ENCODE measurements around the gene KIAA0040.

Gene KIAA0040

GRCh38 chr1:175176246-175176645, 16.3 kb downstream of the KIAA0040 start:
- no peaks in the 10 kb centered on the region for H3K36me3 ChIP-seq (ENCODE audit: insufficient read depth)
- H3K79me2 ChIP-seq (ENCODE audit: insufficient read depth, low read depth): no peaks in the 10 kb centered on the region
- H3K4me1 ChIP-seq (ENCODE audit: low read depth, poor library complexity, severe bottlenecking): no peaks in the 10 kb centered on the region
- TF ChIP-seq CTCF (conservative IDR thresholded peaks at IDR 0.05; ENCODE audit: low read depth, low read length): no peak
- H3K27me3 ChIP-seq (ENCODE audit: insufficient read depth, low read depth): no peaks in the 10 kb centered on the region
- no peak overlapping the region for H3K4me2 ChIP-seq
- no peaks in the 10 kb centered on the region for H4K20me1 ChIP-seq (ENCODE audit: insufficient read depth)
- no peak overlapping the region for H3K4me3 ChIP-seq (IDR thresholded peaks at IDR 0.05; ENCODE audit: insufficient read depth, low read depth, low read length)
- H3K27ac ChIP-seq: no peak overlapping the region
- no peak overlapping the region for H3K9ac ChIP-seq
- H2AFZ ChIP-seq (ENCODE audit: low read depth): no peak overlapping the region

DNA sequence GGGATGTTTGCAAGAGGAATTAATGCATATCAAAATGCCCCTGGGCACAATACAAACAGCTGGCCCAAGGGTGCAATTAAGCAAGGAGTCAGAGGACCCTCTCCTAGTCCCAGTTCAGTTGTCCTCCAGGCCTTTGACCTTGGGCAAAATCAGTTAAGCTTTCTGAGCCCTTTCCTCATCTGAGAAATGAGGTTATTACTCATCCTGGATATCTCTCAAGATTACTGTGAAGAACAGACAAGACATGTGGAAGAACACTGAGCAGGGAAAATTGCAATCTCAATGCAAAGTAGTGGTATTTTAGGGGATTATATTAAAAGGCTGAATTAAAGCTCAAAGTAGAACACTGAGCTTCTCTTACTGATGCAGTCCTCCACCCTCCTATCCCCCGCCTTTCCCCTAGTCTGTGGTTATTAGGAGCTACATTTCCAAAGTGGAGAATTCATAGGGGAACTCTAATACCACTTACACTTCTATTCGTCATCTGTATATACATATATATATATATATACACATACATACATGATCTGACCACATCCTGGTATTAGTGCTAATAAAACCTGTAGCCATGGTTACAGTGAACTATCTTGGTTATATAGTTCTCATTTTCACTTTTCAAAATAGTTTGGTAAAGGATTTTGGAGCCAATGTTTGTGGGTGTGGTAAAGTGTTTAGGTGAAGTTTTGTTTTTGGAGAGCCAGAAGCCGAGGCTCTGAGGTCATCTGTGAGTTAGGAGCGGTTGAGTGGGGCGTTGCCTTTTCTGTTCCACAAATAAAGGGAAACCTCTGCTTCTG, 18.1 kb downstream of the KIAA0040 start:
- H3K27me3 ChIP-seq (ENCODE audit: insufficient read depth, low read depth): no peaks in the 10 kb centered on the region
- no peaks in the 10 kb centered on the region for H3K79me2 ChIP-seq (ENCODE audit: insufficient read depth, low read depth)
- H3K9ac ChIP-seq: no peak overlapping the region
- no peak for TF ChIP-seq CTCF (conservative IDR thresholded peaks at IDR 0.05; ENCODE audit: low read depth, low read length)
- no peaks in the 10 kb centered on the region for H4K20me1 ChIP-seq (ENCODE audit: insufficient read depth)
- H3K4me1 ChIP-seq (ENCODE audit: low read depth, poor library complexity, severe bottlenecking): no peaks in the 10 kb centered on the region
- H3K27ac ChIP-seq: no peak overlapping the region
- H3K4me3 ChIP-seq (IDR thresholded peaks at IDR 0.05; ENCODE audit: insufficient read depth, low read depth, low read length): no peak overlapping the region
- H2AFZ ChIP-seq (ENCODE audit: low read depth): no peak overlapping the region
- no peaks in the 10 kb centered on the region for H3K36me3 ChIP-seq (ENCODE audit: insufficient read depth)
- H3K4me2 ChIP-seq: no peak overlapping the region

- no peak overlapping the region for H3K4me2 ChIP-seq
- no peaks in the 10 kb centered on the region for H3K27me3 ChIP-seq (ENCODE audit: insufficient read depth, low read depth)
- no peak overlapping the region for H3K4me3 ChIP-seq (IDR thresholded peaks at IDR 0.05; ENCODE audit: insufficient read depth, low read depth, low read length)
- H2AFZ ChIP-seq (ENCODE audit: low read depth): no peak overlapping the region
- H3K79me2 ChIP-seq (ENCODE audit: insufficient read depth, low read depth): no peaks in the 10 kb centered on the region
- H3K4me1 ChIP-seq (ENCODE audit: low read depth, poor library complexity, severe bottlenecking): no peaks in the 10 kb centered on the region
- H3K36me3 ChIP-seq (ENCODE audit: insufficient read depth): no peaks in the 10 kb centered on the region
- TF ChIP-seq CTCF (conservative IDR thresholded peaks at IDR 0.05; ENCODE audit: low read depth, low read length): no peak
- H4K20me1 ChIP-seq (ENCODE audit: insufficient read depth): no peaks in the 10 kb centered on the region
- H3K9ac ChIP-seq: no peak overlapping the region
- no peak overlapping the region for H3K27ac ChIP-seq
These were observed 19.0 kb downstream of the KIAA0040 start for GRCh38 chr1:175173531-175173930.

DNA sequence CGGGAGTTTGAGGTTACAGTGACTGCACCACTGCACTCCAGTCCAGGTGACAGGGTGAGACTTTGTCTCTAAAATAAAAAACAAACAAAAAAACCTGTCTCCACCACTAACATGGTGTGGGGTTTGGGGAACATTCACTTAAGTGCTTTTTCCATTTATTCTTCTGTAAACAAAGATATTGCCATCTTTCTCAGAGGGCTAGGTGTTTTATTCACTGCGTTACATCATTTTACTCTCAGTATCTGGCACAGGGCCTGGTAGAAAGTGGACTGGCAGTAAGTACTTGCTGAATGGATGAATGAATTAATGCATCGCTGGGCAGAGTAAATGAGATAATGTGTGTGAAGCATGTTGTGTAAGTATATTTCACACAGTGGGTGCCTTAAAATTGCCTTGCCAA, 20.1 kb downstream of the KIAA0040 start:
- Histone ChIP-seq H3K27ac (no peak overlapping the region), H3K4me3 (IDR thresholded peaks at IDR 0.05; ENCODE audit: insufficient read depth, low read depth, low read length) (no peak overlapping the region), H2AFZ (ENCODE audit: low read depth) (no peak overlapping the region), H3K79me2 (ENCODE audit: insufficient read depth, low read depth) (no peaks in the 10 kb centered on the region), H4K20me1 (ENCODE audit: insufficient read depth) (no peaks in the 10 kb centered on the region), H3K36me3 (ENCODE audit: insufficient read depth) (no peaks in the 10 kb centered on the region), H3K4me1 (ENCODE audit: low read depth, poor library complexity, severe bottlenecking) (no peaks in the 10 kb centered on the region), H3K27me3 (ENCODE audit: insufficient read depth, low read depth) (no peaks in the 10 kb centered on the region), H3K9ac (no peak overlapping the region), H3K4me2 (no peak overlapping the region)
- no peak for TF ChIP-seq CTCF (conservative IDR thresholded peaks at IDR 0.05; ENCODE audit: low read depth, low read length)

All from KMS-11 (cell line).